MCF 10A (cell line): ENCODE data around the gene CYP26B1. TPM values are rescaled to one million over a fixed set of nuclear protein-coding genes. Genes with fewer than 3 reads are reported as not detected.

Experiments
- BruUV-seq: library from RNA; stranded (reverse); fragments of 400-500 nt; replicated peaks from 2 replicates; lab custom pipeline; 2021; lab: Mats Ljungman, UMichigan
- CTCF ChIA-PET: fragments of 300-600 bp; sonication (Branson Sonifier 250); formaldehyde crosslinking; extraction: SDS; loops from one replicate; lab custom pipeline; 2021; ENCODE audit warnings: antibody characterized with exemption, inconsistent platforms; lab: Yijun Ruan, JAX
- POLR2A ChIA-PET: fragments of 300-600, 350-650 bp; sonication (Branson Sonifier 250); formaldehyde crosslinking; extraction: SDS; loops from one replicate; lab custom pipeline; 2020; ENCODE audit warnings: antibody characterized with exemption, inconsistent platforms; lab: Yijun Ruan, JAX
- DNase-seq: peaks from one replicate; pipeline ENCODE4 v3.0.0-alpha.2; 2018; ENCODE audit not compliant: unreplicated experiment
- H3K27ac Mint-ChIP-seq: one replicate; pipeline ENCODE4 v1.8.0; 2022; ENCODE audit warnings: mild to moderate bottlenecking, low read depth, mixed read lengths; ENCODE audit not compliant: unreplicated experiment
- H3K27me3 Mint-ChIP-seq: one replicate; pipeline ENCODE4 v1.8.0; 2022; ENCODE audit warnings: mixed read lengths; ENCODE audit not compliant: insufficient read depth, unreplicated experiment
- H3K36me3 Mint-ChIP-seq: one replicate; pipeline ENCODE4 v1.8.0; 2022; ENCODE audit warnings: mild to moderate bottlenecking, moderate library complexity, mixed read lengths; ENCODE audit not compliant: insufficient read depth, unreplicated experiment
- H3K4me1 Mint-ChIP-seq: one replicate; pipeline ENCODE4 v1.8.0; 2022; ENCODE audit warnings: mixed read lengths; ENCODE audit not compliant: insufficient read depth, unreplicated experiment
- H3K4me3 Mint-ChIP-seq: one replicate; pipeline ENCODE4 v1.8.0; 2022; ENCODE audit warnings: mild to moderate bottlenecking, moderate library complexity, mixed read lengths; ENCODE audit not compliant: unreplicated experiment
- H3K9me3 Mint-ChIP-seq: one replicate; pipeline ENCODE4 v1.8.0; 2022; ENCODE audit warnings: mixed read lengths; ENCODE audit not compliant: unreplicated experiment
- CTCF ChIP-seq: fragments of 200-600 bp; IDR thresholded peaks from one replicate; pipeline ENCODE4 v1.8.0; 2022; ENCODE audit warnings: antibody characterized with exemption, mild to moderate bottlenecking; ENCODE audit not compliant: unreplicated experiment
- intact Hi-C: fragments of 100-400 bp; cut with micrococcal nuclease; formaldehyde crosslinking; loops from 2 replicates; pipeline ENCODE4 v1.14.1; 2022
- total RNA-seq: library from RNA; stranded (reverse); gene quantifications from 2 replicates; pipeline ENCODE4 v1.2.3, GENCODE V29; 2022

The CYP26B1 gene
- total RNA-seq, 1 experiment from 2014 or later = 14.1 TPM

- Mint-ChIP-seq H3K4me3 (no peak overlapping the region), H3K4me1 (peaks cover 23% of the 10 kb centered on the region), H3K36me3 (no peaks in the 10 kb centered on the region), H3K27ac (no peak overlapping the region), H3K9me3 (no peaks in the 10 kb centered on the region), H3K27me3 (no peaks in the 10 kb centered on the region)
- ChIA-PET POLR2A (interaction anchor here (0.8 kb wide), 1 partner anchor 80 kb away, joined by 3 read pairs; no protein-coding TSS in a partner anchor), CTCF (interaction anchor here (2.0 kb wide), 1 partner anchor 188 kb away, joined by 7 read pairs; no protein-coding TSS in a partner anchor)
- DNase-seq = peak; percentile 65
- intact Hi-C loops = no loop called here
- no peak for TF ChIP-seq CTCF
- no TSS peak for BruUV-seq
Observed at GRCh38 chr2:72112401-72112800, 35.3 kb downstream of the CYP26B1 start.

DNA sequence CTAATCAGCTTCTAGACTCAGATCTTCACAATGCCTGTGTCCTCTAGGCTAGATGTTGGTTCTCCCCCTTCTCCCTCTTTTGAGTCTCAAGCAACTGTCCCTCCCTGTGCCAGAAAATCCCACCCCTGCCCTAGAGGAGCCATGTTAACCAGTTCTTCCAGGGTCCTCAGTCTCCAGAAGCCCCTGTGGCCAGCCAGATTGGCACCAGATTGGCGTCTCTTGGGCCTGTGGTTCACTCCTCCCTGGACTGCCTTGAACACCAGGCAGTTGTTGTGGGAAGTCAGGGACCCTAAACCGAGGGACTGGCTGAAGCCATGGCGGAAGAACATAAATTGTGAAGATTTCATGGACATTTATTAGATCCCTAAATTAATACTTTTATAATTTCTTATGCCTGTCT lies 36.6 kb downstream of the CYP26B1 start:
- no TSS peak for BruUV-seq
- Mint-ChIP-seq H3K9me3 (no peaks in the 10 kb centered on the region), H3K27ac (no peak overlapping the region), H3K4me3 (no peak overlapping the region), H3K36me3 (no peaks in the 10 kb centered on the region), H3K4me1 (peaks cover 18% of the 10 kb centered on the region), H3K27me3 (no peaks in the 10 kb centered on the region)
- no peak for DNase-seq
- ChIA-PET CTCF (no interaction called here), POLR2A (no interaction called here)
- intact Hi-C loops = no loop called here
- no peak for TF ChIP-seq CTCF

DNA sequence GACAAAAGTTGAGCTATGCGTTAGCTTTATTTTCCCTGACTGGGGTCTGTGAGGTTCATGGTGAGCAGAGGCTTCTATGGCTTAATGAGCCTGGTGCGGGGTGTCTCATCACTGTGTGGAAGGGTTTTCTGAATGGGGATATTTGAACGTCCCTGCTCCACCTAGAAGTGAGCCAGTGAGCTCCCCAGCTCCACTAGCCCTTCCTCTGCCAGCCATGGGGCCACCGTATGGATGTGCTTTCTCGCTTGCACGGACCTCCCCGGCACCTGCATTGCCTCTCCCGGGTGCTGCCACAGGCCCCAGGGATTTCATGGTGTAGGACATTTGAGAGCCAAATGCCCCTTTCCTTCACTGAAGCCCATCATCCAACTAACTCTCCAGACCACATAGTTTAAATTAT lies 37.8 kb downstream of the CYP26B1 start:
- intact Hi-C loops = no loop called here
- Mint-ChIP-seq H3K27ac (no peak overlapping the region), H3K4me1 (peaks cover 13% of the 10 kb centered on the region), H3K9me3 (no peaks in the 10 kb centered on the region), H3K27me3 (no peaks in the 10 kb centered on the region), H3K36me3 (no peaks in the 10 kb centered on the region), H3K4me3 (no peak overlapping the region)
- CTCF ChIA-PET = interaction anchor here (0.6 to 1.4 kb wide), 2 partner anchors 28 to 641 kb away, joined by 3 to 5 read pairs; no protein-coding TSS in a partner anchor
- no peak for TF ChIP-seq CTCF
- POLR2A ChIA-PET = interaction anchor here (0.5 to 0.6 kb wide), 3 partner anchors 8 to 565 kb away, joined by 3 to 4 read pairs (median 3); no protein-coding TSS in a partner anchor
- BruUV-seq = no TSS peak
- DNase-seq = no peak

DNA sequence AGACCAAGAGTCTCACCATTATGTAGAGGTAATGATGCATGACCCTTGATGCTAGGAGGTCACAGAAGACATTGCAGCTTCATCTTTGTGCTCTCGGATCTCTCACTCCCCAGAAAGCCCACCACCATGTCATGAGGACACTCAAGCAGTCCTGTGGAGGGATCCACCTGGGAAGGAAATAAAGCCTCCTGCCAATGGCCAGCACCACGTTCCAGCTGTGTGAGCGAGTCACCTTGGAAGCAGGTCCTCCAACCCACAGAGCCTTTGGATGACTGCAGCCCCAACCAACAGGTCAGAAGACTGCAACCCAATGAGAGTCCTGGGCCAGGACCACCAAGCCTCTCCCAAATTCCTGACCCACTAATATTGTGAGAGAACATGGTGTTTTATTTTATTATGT lies 38.4 kb downstream of the CYP26B1 start:
- BruUV-seq = no TSS peak
- H3K4me3 Mint-ChIP-seq = no peak overlapping the region
- no peaks in the 10 kb centered on the region for H3K36me3 Mint-ChIP-seq
- ChIA-PET POLR2A (no interaction called here), CTCF (interaction anchor here (0.6 to 1.4 kb wide), 3 partner anchors 13 to 642 kb away, joined by 3 to 5 read pairs (median 3); no protein-coding TSS in a partner anchor)
- intact Hi-C loops = no loop called here
- no peak for DNase-seq
- no peak overlapping the region for H3K27ac Mint-ChIP-seq
- TF ChIP-seq CTCF = no peak
- H3K9me3 Mint-ChIP-seq = no peaks in the 10 kb centered on the region
- H3K27me3 Mint-ChIP-seq = no peaks in the 10 kb centered on the region
- peaks cover 13% of the 10 kb centered on the region for H3K4me1 Mint-ChIP-seq
